GM12878 (cell line): ENCODE measurements around the gene RAP1GDS1. TPM values are rescaled to one million over a fixed set of nuclear protein-coding genes. Genes with fewer than 3 reads are reported as not detected.
A peak's percentile ranks its signal among the peaks of the same experiment; 100 is the strongest.
"Not testable (repeated sequence)": the region's sequence is repeated elsewhere in the genome, so short reads cannot be mapped to it uniquely, and the experiment has no call there.

Experiments
- ATAC-seq: fragments of 200-7000 bp; cut with Tn5 transposase; 3 replicates; pipeline ENCODE4 v1.9.1; 2020; ENCODE audit warnings: mild to moderate bottlenecking, moderate library complexity
- BruUV-seq: library from RNA; stranded (reverse); fragments of 400-500 nt; replicated peaks from 2 replicates; lab custom pipeline; 2021; lab: Mats Ljungman, UMichigan
- CTCF ChIA-PET: fragments of 300-600 bp; sonication (Branson Sonifier 250); formaldehyde crosslinking; extraction: SDS; loops from one replicate; lab custom pipeline; 2021; ENCODE audit warnings: inconsistent platforms; lab: Yijun Ruan, JAX
- POLR2A ChIA-PET: fragments of 350-600 bp; formaldehyde crosslinking; extraction: SDS; loops from one replicate; lab custom pipeline; 2021; ENCODE audit warnings: inconsistent platforms; lab: Charles Lee
- RAD21 ChIA-PET: fragments of 300-600 bp; sonication (Branson Sonifier 250); formaldehyde crosslinking; loops from one replicate; lab custom pipeline; 2023; ENCODE audit warnings: antibody characterized with exemption; ENCODE audit not compliant: unreplicated experiment; lab: Charles Lee
- SMC1A ChIA-PET: fragments of 300-600 bp; sonication (Branson Sonifier 250); formaldehyde crosslinking; loops from one replicate; lab custom pipeline; 2023; ENCODE audit not compliant: unreplicated experiment, uncharacterized antibody; lab: Charles Lee
- DNase-seq: peaks from one replicate; pipeline ENCODE4 v3.0.0-alpha.2; 2011; ENCODE audit warnings: low read depth, low spot score
- FAIRE-seq: peaks from 3 replicates; lab custom pipeline; 2011; peaks lifted over from hg19 to GRCh38; lab: Jason Lieb, UNC
- H2AFZ ChIP-seq: 2 replicates; pipeline ENCODE4 v1.6.0; 2011; ENCODE audit warnings: low read depth, low read length, control low read depth; ENCODE audit not compliant: control insufficient read depth
- H3K27ac ChIP-seq: 2 replicates; pipeline ENCODE4 v1.5.1; 2011; ENCODE audit warnings: control low read depth; ENCODE audit not compliant: control insufficient read depth, insufficient read depth
- H3K27me3 ChIP-seq, 2 experiments: replicated peaks in 1 of 2; 2 replicates each; pipeline versions ENCODE4 v1.6.0 to v1.6.1; 2011; ENCODE audit warnings: low read length in 1 of 2; ENCODE audit not compliant: control insufficient read depth in 2 of 2, insufficient read depth in 2 of 2
- H3K36me3 ChIP-seq, 2 experiments: 2 replicates each; pipeline ENCODE4 v1.5.1; 2011; ENCODE audit warnings: low read length in 1 of 2; ENCODE audit not compliant: control insufficient read depth in 2 of 2, insufficient read depth in 2 of 2
- H3K4me1 ChIP-seq: 2 replicates; pipeline ENCODE4 v1.6.1; 2011; ENCODE audit warnings: mild to moderate bottlenecking, low read length, moderate library complexity, mixed read lengths; ENCODE audit not compliant: control insufficient read depth, insufficient read depth
- H3K4me2 ChIP-seq: 2 replicates; pipeline ENCODE4 v1.6.0; 2011; ENCODE audit warnings: control low read depth; ENCODE audit not compliant: control insufficient read depth, insufficient read depth
- H3K4me3 ChIP-seq: fragments of 200-600 bp; sonication (generic); 2 replicates; pipeline ENCODE4 v1.5.1; 2016
- H3K79me2 ChIP-seq: 2 replicates; pipeline ENCODE4 v1.6.0; 2011; ENCODE audit warnings: low read length; ENCODE audit not compliant: control insufficient read depth, insufficient read depth
- H3K9ac ChIP-seq: 2 replicates; pipeline ENCODE4 v1.8.0; 2011; ENCODE audit warnings: low read length, control low read depth, mixed read lengths; ENCODE audit not compliant: control insufficient read depth, insufficient read depth
- H3K9me3 ChIP-seq: replicated peaks from 3 replicates; pipeline ENCODE4 v1.5.1; 2011; ENCODE audit warnings: mild to moderate bottlenecking, low read length; ENCODE audit not compliant: control insufficient read depth, insufficient read depth
- H4K20me1 ChIP-seq: 2 replicates; pipeline ENCODE4 v1.6.0; 2011; ENCODE audit not compliant: control insufficient read depth, insufficient read depth
- ATF7 ChIP-seq: fragments of 450-650 bp; IDR thresholded peaks from 2 replicates; pipeline ENCODE4 v1.6.1; 2016; ENCODE audit warnings: low read depth, mild to moderate bottlenecking
- BHLHE40 ChIP-seq, 2 experiments: fragments of 450-650 bp in 1 of 2; IDR thresholded peaks; 2 replicates each; pipeline ENCODE4 v1.6.1; 2011 to 2017; ENCODE audit warnings: low read depth in 2 of 2, borderline replicate concordance in 1 of 2, improper control_type of control experiment in 1 of 2, low read length in 1 of 2, mild to moderate bottlenecking in 1 of 2
- GATAD2B ChIP-seq: fragments of 450-650 bp; conservative IDR thresholded peaks from 2 replicates; pipeline ENCODE4 v1.6.1; 2017; ENCODE audit warnings: low read depth, mild to moderate bottlenecking, moderate library complexity
- JUNB ChIP-seq: IDR thresholded peaks from 2 replicates; pipeline ENCODE4 v1.6.1; 2016; ENCODE audit warnings: antibody characterized with exemption, mild to moderate bottlenecking
- MEF2A ChIP-seq: IDR thresholded peaks from 2 replicates; pipeline ENCODE4 v1.6.1; 2011; ENCODE audit warnings: low read depth, mild to moderate bottlenecking, low read length, moderate library complexity; ENCODE audit not compliant: insufficient read depth
- MEF2B ChIP-seq: fragments of 450-650 bp; IDR thresholded peaks from 2 replicates; pipeline ENCODE4 v1.6.1; 2018; ENCODE audit warnings: mild to moderate bottlenecking, moderate library complexity; ENCODE audit not compliant: partially characterized antibody, poor library complexity, severe bottlenecking
- NFIC ChIP-seq: IDR thresholded peaks from 2 replicates; pipeline ENCODE4 v1.6.1; 2012; ENCODE audit warnings: low read depth, mild to moderate bottlenecking, inconsistent platforms, low read length, moderate library complexity
- SIN3A ChIP-seq: IDR thresholded peaks from 2 replicates; pipeline ENCODE4 v1.6.1; 2012; ENCODE audit warnings: low read depth, low read length, improper control_type of control experiment
- ZBED1 ChIP-seq: IDR thresholded peaks from 2 replicates; pipeline ENCODE4 v1.6.1; 2016; ENCODE audit warnings: borderline replicate concordance
- ZNF217 ChIP-seq: fragments of 450-650 bp; IDR thresholded peaks from 2 replicates; pipeline ENCODE4 v1.6.1; 2017; ENCODE audit warnings: antibody characterized with exemption, mild to moderate bottlenecking
- WGBS: methylation state at CpG from one replicate; pipeline ENCODE4 v1.1.6; 2016; ENCODE audit warnings: low lambda C conversion rate; ENCODE audit not compliant: insufficient replicate concordance, insufficient coverage; ENCODE audit errors: missing lambda C conversion rate; 5-methylcytosine and 5-hydroxymethylcytosine counted together
- in situ Hi-C: fragments of 300-500 bp; cut with MboI; formaldehyde crosslinking; loops from 9 replicates; pipeline ENCODE4 v1.14.3; 2018; ENCODE audit warnings: mixed read lengths
- intact Hi-C: fragments of 100-400 bp; cut with micrococcal nuclease; formaldehyde crosslinking; loops from one replicate; pipeline ENCODE4 v1.14.2; 2022; ENCODE audit not compliant: unreplicated experiment
- polyA plus RNA-seq, 11 experiments: library from polyadenylated mRNA; depleted of rRNA in 4 of 11; unstranded in 6 of 11; stranded (reverse) in 5 of 11; fragments of >200 nt; fragmentation: Nextera tagmentation in 4 of 11; fragmentation: Illumina TruSeq in 1 of 11; extraction: Ambion mirVana in 4 of 11; extraction: Trizol in 1 of 11; gene quantifications; 1 replicate in 1 of 11; 2 replicates in 10 of 11; pipeline versions ENCODE4 v1.2.1 to v1.2.3, GENCODE V29; 2011 to 2016; ENCODE audit warnings: inconsistent platforms in 2 of 11, missing spikeins in 2 of 11, low read depth in 1 of 11
- total RNA-seq, 4 experiments: library from RNA; depleted of rRNA in 3 of 4; stranded (reverse); fragments of >200 nt in 3 of 4; fragmentation: Illumina TruSeq in 1 of 4; extraction: Trizol in 1 of 4; gene quantifications; 2 replicates each; pipeline versions ENCODE4 v1.2.1 to v1.2.3, GENCODE V29; 2013 to 2021
- TF ChIP-seq, protein P1 (sequence below): IDR thresholded peaks from 2 replicates; pipeline ENCODE4 v1.6.1; 2012; ENCODE audit warnings: low read length, inconsistent platforms

Gene RAP1GDS1
- total and polyA plus RNA-seq, 10 of the 15 experiments (the other 5 are each of a cell fraction or from before 2014, with no cell fraction given): 12.0 to 30.5 (median 20.7) TPM

DNA sequence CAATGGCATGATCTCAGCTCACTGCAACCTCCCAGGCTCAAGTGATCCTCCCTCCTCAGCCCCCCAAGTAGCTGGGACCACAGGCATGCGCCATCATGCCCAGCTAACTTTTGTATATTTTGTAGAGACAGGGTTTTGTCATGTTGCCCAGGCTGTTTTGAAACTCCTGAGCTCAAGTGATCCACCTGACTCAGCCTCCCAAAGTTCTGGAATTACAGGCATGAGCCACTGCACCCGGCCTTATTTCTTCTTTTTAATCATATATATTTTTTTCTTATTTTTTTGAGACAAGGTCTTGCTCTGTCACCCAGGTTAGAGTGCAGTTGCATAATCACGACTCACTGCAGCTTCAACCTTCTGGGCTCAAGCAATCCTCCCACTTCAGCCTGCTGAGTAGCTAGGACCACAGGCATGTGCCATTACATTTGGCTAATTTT is 213.2 kb downstream of the RAP1GDS1 start (continued):
- TF ChIP-seq SIN3A: no peak
- TF ChIP-seq, all 136 proteins: peak for 0

DNA sequence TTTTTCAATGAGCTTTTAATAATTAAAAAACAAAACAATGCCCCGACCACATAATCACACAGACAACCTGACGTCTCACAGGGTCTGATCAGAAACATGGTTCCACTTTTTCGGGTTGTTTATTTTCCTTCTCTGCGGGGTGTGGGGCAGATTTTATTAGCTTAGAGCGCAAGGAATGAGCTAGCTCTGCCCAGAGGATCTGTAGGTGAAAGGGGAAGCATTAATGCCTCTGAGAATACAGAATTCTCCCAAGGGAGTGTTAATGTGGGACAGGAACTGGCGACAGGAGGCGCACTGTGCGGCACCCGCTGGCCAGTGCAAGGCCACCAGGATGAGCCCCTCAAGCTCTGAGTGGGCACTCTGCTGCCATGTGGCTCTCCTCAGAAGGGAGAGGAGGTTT is 215.7 kb downstream of the RAP1GDS1 start:
- no peak overlapping the region for H3K4me2 ChIP-seq
- peaks cover 0 to 3% of the 10 kb centered on the region in 2 experiments; a peak in 1 of 4 replicates for H3K27me3 ChIP-seq
- no peaks in the 10 kb centered on the region for H3K9me3 ChIP-seq
- TF ChIP-seq MEF2B: peak; percentile 30
- TF ChIP-seq GATAD2B: no peak
- RAD21 ChIA-PET: interaction anchor here (1.3 kb wide), 1 partner anchor 9 kb away, joined by 3 read pairs; no protein-coding TSS in a partner anchor
- intact Hi-C loops: no loop called here
- no peaks in the 10 kb centered on the region for H3K4me1 ChIP-seq
- no peaks in the 10 kb centered on the region for H4K20me1 ChIP-seq
- H3K79me2 ChIP-seq: no peaks in the 10 kb centered on the region
- no peak for ATAC-seq
- H2AFZ ChIP-seq: no peak overlapping the region
- H3K36me3 ChIP-seq: no peaks in the 10 kb centered on the region
- H3K27ac ChIP-seq: no peak overlapping the region
- CTCF ChIA-PET: interaction anchor here (0.8 to 2.7 kb wide), 3 partner anchors 9 to 11 kb away, joined by 3 to 17 read pairs (median 6); no protein-coding TSS in a partner anchor
- BruUV-seq: no TSS peak
- no peak for DNase-seq
- in situ Hi-C loops: no loop called here
- POLR2A ChIA-PET: no interaction called here
- WGBS: 36% methylated on average over 9 of the region's 9 CpGs
- H3K9ac ChIP-seq: no peak overlapping the region
- H3K4me3 ChIP-seq: no peak overlapping the region
- SMC1A ChIA-PET: interaction anchor here (0.5 to 1.7 kb wide), 4 partner anchors 25 to 473 kb away, joined by 3 to 4 read pairs (median 4); no protein-coding TSS in a partner anchor
- FAIRE-seq: no peak

GRCh38 chr4:98479590-98479989 is 218.4 kb downstream of the RAP1GDS1 start:
- not testable (repeated sequence) for ATAC-seq

More at GRCh38 chr4:98479590-98479989, 218.4 kb downstream of the RAP1GDS1 start:
- H3K9ac ChIP-seq, H3K27me3 ChIP-seq, FAIRE-seq, H3K4me3 ChIP-seq, H3K36me3 ChIP-seq, BruUV-seq, H3K79me2 ChIP-seq, DNase-seq, H4K20me1 ChIP-seq, POLR2A ChIA-PET: not testable (repeated sequence)
- RAD21 ChIA-PET: interaction anchor here (1.6 to 1.7 kb wide), 2 partner anchors 10 to 12 kb away, joined by 4 to 6 read pairs; no protein-coding TSS in a partner anchor
- peak in 1 of 2 experiments; percentile 9; a peak in 1 of 4 replicates for TF ChIP-seq BHLHE40 (IDR thresholded peaks at IDR 0.05; ENCODE audit: borderline replicate concordance in 1 of 2, low read depth in 2 of 2, low read length in 1 of 2)
- peak; percentile 49 for TF ChIP-seq JUNB
- TF ChIP-seq NFIC: peak; percentile 40; the same call in 1 of the 2 replicates
- peak; percentile 60; the same call in 1 of the 2 replicates for TF ChIP-seq ZBED1
- 0 out of 2 replicates have a peak, but pooled peaks have one; percentile 36 for TF ChIP-seq MEF2A
- TF ChIP-seq, protein P1, sequence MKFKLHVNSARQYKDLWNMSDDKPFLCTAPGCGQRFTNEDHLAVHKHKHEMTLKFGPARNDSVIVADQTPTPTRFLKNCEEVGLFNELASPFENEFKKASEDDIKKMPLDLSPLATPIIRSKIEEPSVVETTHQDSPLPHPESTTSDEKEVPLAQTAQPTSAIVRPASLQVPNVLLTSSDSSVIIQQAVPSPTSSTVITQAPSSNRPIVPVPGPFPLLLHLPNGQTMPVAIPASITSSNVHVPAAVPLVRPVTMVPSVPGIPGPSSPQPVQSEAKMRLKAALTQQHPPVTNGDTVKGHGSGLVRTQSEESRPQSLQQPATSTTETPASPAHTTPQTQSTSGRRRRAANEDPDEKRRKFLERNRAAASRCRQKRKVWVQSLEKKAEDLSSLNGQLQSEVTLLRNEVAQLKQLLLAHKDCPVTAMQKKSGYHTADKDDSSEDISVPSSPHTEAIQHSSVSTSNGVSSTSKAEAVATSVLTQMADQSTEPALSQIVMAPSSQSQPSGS: peak; percentile 65; the same call in 1 of the 2 replicates
- 0 out of 2 replicates have a peak, but pooled peaks have one; percentile 42 for TF ChIP-seq ZNF217
- peak; percentile 64 for TF ChIP-seq ATF7
- peak; percentile 65 for TF ChIP-seq MEF2B
- TF ChIP-seq, all 136 proteins: peak for 9; not testable (repeated sequence) for 127
- SMC1A ChIA-PET: interaction anchor here (0.6 to 4.7 kb wide), 4 partner anchors 11 to 274 kb away, joined by 3 to 37 read pairs (median 4); no protein-coding TSS in a partner anchor
- 0% methylated on average over 2 of the region's 2 CpGs for WGBS
- H3K4me1 ChIP-seq, in situ Hi-C loops, H2AFZ ChIP-seq, H3K4me2 ChIP-seq, H3K9me3 ChIP-seq, H3K27ac ChIP-seq, intact Hi-C loops: not testable (repeated sequence)
- CTCF ChIA-PET: interaction anchor here (2.7 kb wide), 1 partner anchor 12 kb away, joined by 17 read pairs; no protein-coding TSS in a partner anchor
